Gastrocnemius medialis (tissue), 4 donors: ENCODE measurements around the gene ADAMTSL3. TPM values are rescaled to one million over a fixed set of nuclear protein-coding genes. Genes with fewer than 3 reads are reported as not detected.

Experiments
- ATAC-seq, 2 donors: fragments of 150-250 bp; one replicate each; pipeline ENCODE4 v1.9.1; 2016
- DNase-seq, 2 donors: peaks; one replicate each; pipeline ENCODE4 v3.0.0-alpha.2; 2019
- H3K27ac ChIP-seq, 4 donors: fragments of 200-600 bp; sonication (generic); 1 replicate in 1 of 4; 2 replicates in 3 of 4; pipeline ENCODE4 v1.5.1; 2016 to 2018; ENCODE audit warnings: mild to moderate bottlenecking in 2 of 4, moderate library complexity in 1 of 4
- H3K27me3 ChIP-seq, 3 donors: fragments of 200-600 bp; sonication (generic) in 2 of 3; 1 replicate in 1 of 3; 2 replicates in 2 of 3; pipeline versions ENCODE4 v1.5.1 to v1.6.0; 2016 to 2019; ENCODE audit warnings: mild to moderate bottlenecking in 1 of 3, moderate library complexity in 1 of 3
- H3K36me3 ChIP-seq, 2 donors: fragments of 200-600 bp; sonication (generic) in 1 of 2; one replicate each; pipeline ENCODE4 v1.5.1; 2017 to 2018
- H3K4me1 ChIP-seq, 2 donors: fragments of 200-600 bp; sonication (generic) in 1 of 2; one replicate each; pipeline ENCODE4 v1.5.1; 2016 to 2017; ENCODE audit warnings: mild to moderate bottlenecking in 2 of 2
- H3K4me3 ChIP-seq, 4 donors: fragments of 200-600 bp; sonication (generic) in 3 of 4; 1 replicate in 1 of 4; 2 replicates in 3 of 4; pipeline ENCODE4 v1.5.1; 2016 to 2019; ENCODE audit warnings: mild to moderate bottlenecking in 2 of 4
- H3K9me3 ChIP-seq, 3 donors: fragments of 200-600 bp; sonication (generic) in 2 of 3; 1 replicate in 1 of 3; 2 replicates in 2 of 3; pipeline ENCODE4 v1.5.1; 2016 to 2019
- CTCF ChIP-seq, 5 experiments: fragments of 450-650 bp in 3 of 5; fragments of 200-600 bp in 2 of 5; sonication (generic) in 2 of 5; IDR thresholded peaks in 4 of 5; conservative IDR thresholded peaks in 1 of 5; 1 replicate in 4 of 5; 2 replicates in 1 of 5; pipeline ENCODE4 v1.5.1; 2016 to 2019; ENCODE audit warnings: antibody characterized with exemption in 5 of 5, mild to moderate bottlenecking in 3 of 5, moderate library complexity in 3 of 5
- POLR2A ChIP-seq, 2 donors: fragments of 450-650 bp; IDR thresholded peaks; one replicate each; pipeline ENCODE4 v1.6.1; 2017; ENCODE audit warnings: antibody characterized with exemption in 2 of 2, mild to moderate bottlenecking in 2 of 2, moderate library complexity in 2 of 2
- in situ Hi-C, 4 donors: fragments of 200-750 bp; cut with MboI; loops; one replicate each; pipeline versions ENCODE4 v1.15.0 to v1.8.0; 2017; ENCODE audit warnings: low sequenced_read_pairs in 4 of 4
- intact Hi-C: fragments of 100-400 bp; cut with DNase I; formaldehyde crosslinking; loops from one replicate; pipeline ENCODE4 v1.15.1; 2023; ENCODE audit warnings: low total_unique reads
- total RNA-seq, 4 donors: library from RNA; depleted of rRNA; stranded (reverse); fragments of >200 nt; gene quantifications; one replicate each; pipeline versions ENCODE4 v1.1.0 to v1.2.3, GENCODE V29; 2016

Gene ADAMTSL3
- total RNA-seq, 4 donors from 2014 or later, result 0.66 to 2.9 (median 0.76) TPM

- no peaks in the 10 kb centered on the region for H3K36me3 ChIP-seq
- H3K4me1 ChIP-seq, result no peaks in the 10 kb centered on the region
- peak overlapping the region; percentile 40 to 53 (median 49) for H3K27ac ChIP-seq
- H3K4me3 ChIP-seq, result no peak overlapping the region
- ATAC-seq, result no peak
- in situ Hi-C loops, result no loop called here
- peaks cover 9 to 23% (median 17%) of the 10 kb centered on the region in 3 donors for H3K27me3 ChIP-seq
- intact Hi-C loops, result loop anchor here (10.0 kb wide), 1 partner anchor 87 kb away; no protein-coding TSS in a partner anchor
- no peak for DNase-seq
- no peaks in the 10 kb centered on the region for H3K9me3 ChIP-seq
- TF ChIP-seq POLR2A (IDR thresholded peaks at IDR 0.05) (no peak), CTCF (IDR thresholded peaks at IDR 0.05 in 4 of 5, conservative IDR thresholded peaks at IDR 0.05 in 1 of 5) (no peak)
Measured at GRCh38 chr15:83657549-83657948, 3.6 kb downstream of the ADAMTSL3 start.

GRCh38 chr15:83658430-83659416 lies 4.8 kb downstream of the ADAMTSL3 start:
- in situ Hi-C loops, result no loop called here
- H3K4me1 ChIP-seq, result no peaks in the 10 kb centered on the region
- intact Hi-C loops, result loop anchor here (10.0 kb wide), 1 partner anchor 86 kb away; no protein-coding TSS in a partner anchor
- DNase-seq, result peak; percentile 43 to 64
- H3K27me3 ChIP-seq, result peaks cover 9 to 14% (median 14%) of the 10 kb centered on the region in 3 donors
- TF ChIP-seq CTCF (IDR thresholded peaks at IDR 0.05 in 4 of 5, conservative IDR thresholded peaks at IDR 0.05 in 1 of 5) (no peak), POLR2A (IDR thresholded peaks at IDR 0.05) (no peak)
- no peaks in the 10 kb centered on the region for H3K36me3 ChIP-seq
- H3K27ac ChIP-seq, result peak overlapping the region; percentile 41 to 56 (median 49)
- H3K4me3 ChIP-seq, result no peak overlapping the region
- ATAC-seq, result peak; percentile 73 to 87
- H3K9me3 ChIP-seq, result no peaks in the 10 kb centered on the region

- H3K9me3 ChIP-seq, result no peaks in the 10 kb centered on the region
- intact Hi-C loops (loop anchor here (10.0 kb wide), 1 partner anchor 85 kb away; no protein-coding TSS in a partner anchor), in situ Hi-C loops (no loop called here)
- TF ChIP-seq POLR2A (IDR thresholded peaks at IDR 0.05) (no peak), CTCF (IDR thresholded peaks at IDR 0.05 in 4 of 5, conservative IDR thresholded peaks at IDR 0.05 in 1 of 5) (no peak)
- DNase-seq (no peak), ATAC-seq (peak; percentile 71 to 77)
- H3K4me3 ChIP-seq, result no peak overlapping the region
- H3K36me3 ChIP-seq, result no peaks in the 10 kb centered on the region
- H3K27ac ChIP-seq, result peak overlapping the region; percentile 41 to 56 (median 48)
- H3K4me1 ChIP-seq, result no peaks in the 10 kb centered on the region
- H3K27me3 ChIP-seq, result peaks cover 6 to 11% (median 10%) of the 10 kb centered on the region in 3 donors
Measured at GRCh38 chr15:83659417-83659812, 5.5 kb downstream of the ADAMTSL3 start.

- H3K27ac ChIP-seq, result no peak overlapping the region
- no peak for TF ChIP-seq POLR2A (IDR thresholded peaks at IDR 0.05)
- TF ChIP-seq CTCF (IDR thresholded peaks at IDR 0.05 in 4 of 5, conservative IDR thresholded peaks at IDR 0.05 in 1 of 5), result no peak
- no peaks in the 10 kb centered on the region for H3K9me3 ChIP-seq
- DNase-seq (no peak), ATAC-seq (no peak)
- no peaks in the 10 kb centered on the region for H3K36me3 ChIP-seq
- intact Hi-C loops (no loop called here), in situ Hi-C loops (no loop called here)
- no peak overlapping the region for H3K4me3 ChIP-seq
- no peaks in the 10 kb centered on the region for H3K27me3 ChIP-seq
- no peaks in the 10 kb centered on the region for H3K4me1 ChIP-seq
Measured at GRCh38 chr15:83665480-83665879, 11.6 kb downstream of the ADAMTSL3 start.
